Measurements from ENCODE around the gene OIP5.
"Not testable (repeated sequence)": the region's sequence is repeated elsewhere in the genome, so short reads cannot be mapped to it uniquely, and the experiment has no call there.

Gene OIP5

DNA sequence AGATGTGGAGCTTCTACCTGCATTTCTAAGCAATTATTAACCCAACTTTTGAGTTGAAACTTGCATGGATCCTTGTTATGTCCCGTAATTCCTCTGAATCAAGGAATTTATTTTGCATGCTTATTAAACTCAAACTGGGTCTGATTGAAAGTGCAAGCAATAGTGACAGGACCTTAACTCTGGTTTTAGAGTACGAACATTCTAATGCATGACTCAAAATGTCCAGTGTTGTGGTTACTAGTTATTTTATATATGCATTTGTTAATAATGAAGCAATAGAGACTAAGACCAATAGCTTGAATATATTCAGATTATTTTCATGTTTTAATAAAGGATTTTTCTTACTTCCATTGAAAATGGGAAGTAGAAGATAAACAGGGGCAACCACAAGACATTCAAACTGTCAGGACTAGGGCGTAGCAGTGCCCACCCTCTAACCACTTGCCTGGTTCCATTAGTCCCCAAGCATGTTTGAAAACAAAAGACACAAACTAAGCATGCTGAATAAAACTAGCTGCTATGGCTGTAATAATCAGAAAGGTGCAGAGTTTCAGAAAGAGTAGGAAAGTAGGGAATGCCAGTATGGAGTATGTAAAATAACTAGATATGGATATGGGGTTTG lies 28.1 kb downstream of the OIP5 start:
- no peak for DNase-seq (ENCODE audit: low read depth, low spot score)

DNA sequence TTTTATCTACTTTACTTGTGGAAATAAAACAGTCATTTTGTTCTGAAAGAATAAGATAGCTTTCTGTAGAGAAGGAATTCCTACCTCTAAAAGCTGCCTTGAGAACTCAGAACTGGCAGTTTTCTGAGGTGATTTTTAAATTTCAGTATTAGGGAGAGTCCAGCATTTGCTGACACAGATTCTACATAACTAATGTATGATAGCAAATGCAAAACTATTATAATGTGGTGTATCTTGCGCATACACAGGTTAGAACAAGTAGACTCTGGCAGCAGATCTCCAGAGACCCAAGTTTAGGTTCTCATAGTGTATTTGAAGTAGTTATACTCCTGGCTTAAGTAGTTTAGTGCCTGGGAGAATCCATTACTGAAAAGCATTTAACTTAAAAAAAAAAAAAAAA lies 30.8 kb downstream of the OIP5 start:
- no peak for DNase-seq (ENCODE audit: low read depth, low spot score)

- not testable (repeated sequence) for DNase-seq (ENCODE audit: low read depth, low spot score)
Measured at GRCh38 chr15:41301139-41301538, 31.3 kb downstream of the OIP5 start.

DNA sequence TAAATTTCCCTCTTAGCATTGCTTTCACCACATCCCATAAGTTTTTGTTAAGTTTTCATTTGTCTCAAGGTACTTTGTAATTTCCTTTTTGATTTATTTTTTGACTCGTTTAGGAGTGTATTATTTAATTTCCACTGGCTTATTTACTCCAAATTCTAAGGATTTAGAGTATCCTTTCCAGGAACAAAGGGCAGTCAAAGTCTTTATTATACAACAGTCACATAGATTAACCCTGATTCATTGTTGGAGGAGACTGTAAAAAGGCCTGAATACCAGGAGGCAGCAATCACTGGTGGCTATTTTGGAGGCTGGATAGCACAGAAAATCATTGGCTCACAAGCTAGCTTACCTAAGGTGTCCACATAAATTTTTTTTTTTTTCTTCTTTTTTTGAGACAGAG lies 39.9 kb downstream of the OIP5 start:
- DNase-seq (ENCODE audit: low read depth, low spot score), result no peak

- DNase-seq (ENCODE audit: low read depth, low spot score), result no peak
Measured at GRCh38 chr15:41291065-41291631, 41.2 kb downstream of the OIP5 start.

GRCh38 chr15:41289953-41290352 lies 42.4 kb downstream of the OIP5 start:
- DNase-seq (ENCODE audit: low read depth, low spot score), result no peak

DNA sequence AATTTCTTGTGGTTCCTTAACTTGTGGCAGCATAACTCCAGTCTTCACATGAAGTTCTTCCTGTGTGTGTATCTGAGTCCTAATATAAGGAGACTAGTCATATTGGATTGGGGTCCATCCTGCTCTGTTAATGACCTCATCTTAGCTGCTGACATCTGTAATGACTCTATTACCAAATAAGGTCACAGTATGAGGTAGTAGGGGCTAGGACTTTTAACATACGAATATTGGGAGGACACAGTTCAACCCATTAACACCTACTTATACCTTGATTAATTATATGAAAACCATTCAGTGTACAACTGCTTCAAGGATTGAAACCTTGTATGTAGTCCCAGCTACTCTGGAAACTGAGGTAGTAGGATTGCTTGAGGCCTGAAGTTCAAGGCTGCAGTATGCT lies 43.9 kb downstream of the OIP5 start:
- DNase-seq (ENCODE audit: low read depth, low spot score), result no peak

DNA sequence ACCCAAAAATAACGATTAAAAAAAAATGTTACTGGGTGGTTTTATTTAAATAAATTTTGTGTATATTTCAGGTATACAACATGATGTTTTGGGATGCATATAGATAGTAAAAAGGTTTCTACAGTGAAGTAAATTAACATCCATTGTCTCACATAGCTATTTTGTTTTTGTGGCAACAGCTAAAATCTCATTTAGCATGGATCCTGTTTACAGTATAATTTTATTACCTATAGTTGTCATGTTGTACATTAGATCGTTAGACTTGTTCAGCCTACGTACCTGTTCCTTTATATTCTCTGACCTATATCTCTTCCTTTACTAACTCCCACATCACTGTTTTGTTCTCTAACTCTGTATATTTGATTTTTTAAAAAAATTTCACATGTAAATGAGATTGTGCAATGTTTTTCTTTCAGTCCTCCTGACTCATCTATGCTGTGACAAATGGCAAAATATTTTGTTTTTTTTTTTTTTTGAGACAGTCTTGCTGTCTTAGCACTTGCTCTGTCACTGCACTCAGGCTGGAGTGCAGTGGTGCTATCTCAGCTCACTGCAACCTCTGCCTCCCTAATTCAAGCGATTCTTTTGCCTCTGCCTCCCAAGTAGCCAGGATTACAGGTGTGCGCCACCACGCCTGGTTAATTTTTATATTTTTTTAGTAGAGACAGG lies 45.6 kb downstream of the OIP5 start:
- no peak for DNase-seq (ENCODE audit: low read depth, low spot score)

- DNase-seq (ENCODE audit: low read depth, low spot score), result no peak
Measured at GRCh38 chr15:41285285-41285684, 47.1 kb downstream of the OIP5 start.

- no peak for DNase-seq (ENCODE audit: low read depth, low spot score)
Measured at GRCh38 chr15:41284427-41285177, 47.8 kb downstream of the OIP5 start.

DNA sequence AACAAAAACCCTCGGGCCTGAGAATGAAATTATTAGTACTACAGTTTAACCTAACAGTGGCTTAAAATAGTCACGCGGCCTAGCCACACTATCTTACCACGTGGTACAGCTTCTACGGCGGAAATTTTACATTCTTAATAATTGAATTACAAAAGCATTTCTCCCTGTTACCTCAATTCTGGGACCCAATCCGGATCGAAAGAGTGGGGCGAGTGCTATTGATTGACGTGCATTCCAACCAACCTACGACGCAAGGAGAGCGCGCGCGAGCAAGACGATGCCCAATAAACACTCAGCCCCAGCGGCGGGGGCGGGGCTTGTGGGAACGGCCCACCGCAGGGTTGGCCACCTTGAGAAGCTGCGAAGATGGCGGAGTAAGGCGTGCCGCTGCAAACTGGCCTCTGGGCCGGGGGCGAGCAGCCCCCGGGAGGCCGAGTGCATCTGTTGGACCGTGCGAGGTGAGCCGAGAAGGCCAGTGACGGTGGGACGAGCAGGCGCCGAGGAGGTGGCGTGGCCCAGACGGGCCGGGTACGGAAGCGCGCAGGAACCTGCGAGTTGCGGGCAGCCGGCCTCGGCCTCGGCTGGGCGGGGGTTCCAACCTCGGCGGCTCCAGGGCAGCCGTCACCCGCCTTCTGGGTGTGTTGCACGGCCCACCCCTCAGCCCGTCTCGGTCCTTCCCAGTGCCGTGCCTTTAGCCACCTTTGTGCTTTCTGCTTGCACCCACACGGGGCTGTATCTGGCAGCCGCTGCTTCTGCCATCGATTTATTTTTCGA lies 48.6 kb downstream of the OIP5 start:
- peak; percentile 97 for DNase-seq (ENCODE audit: low read depth, low spot score)

GRCh38 chr15:41282980-41283652 lies 49.3 kb downstream of the OIP5 start:
- not testable (repeated sequence) for DNase-seq (ENCODE audit: low read depth, low spot score)

DNA sequence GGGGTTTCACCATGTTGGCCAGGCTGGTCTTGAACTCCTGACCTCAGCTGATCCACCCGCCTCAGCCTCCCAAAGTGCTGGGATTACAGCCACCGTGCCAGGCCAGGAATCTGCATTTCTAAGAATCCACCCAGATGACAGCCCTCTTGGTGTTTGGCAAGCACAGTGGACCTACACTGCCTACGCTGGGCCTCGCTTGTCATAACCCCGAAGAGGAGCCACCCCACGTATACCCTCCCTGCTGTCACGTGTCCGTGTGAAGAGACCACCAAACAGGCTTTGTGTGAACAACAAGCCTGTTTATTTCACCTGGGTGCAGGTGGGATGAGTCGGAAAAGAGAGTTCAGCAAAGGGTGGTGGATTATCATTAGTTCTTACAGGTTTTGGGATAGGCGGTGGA lies 50.0 kb downstream of the OIP5 start:
- not testable (repeated sequence) for DNase-seq (ENCODE audit: low read depth, low spot score)

- DNase-seq (ENCODE audit: low read depth, low spot score), result peak; percentile 40
Measured at GRCh38 chr15:41281236-41281635, 51.2 kb downstream of the OIP5 start.

GRCh38 chr15:41279535-41280283 lies 52.7 kb downstream of the OIP5 start:
- DNase-seq (ENCODE audit: low read depth, low spot score), result no peak

DNA sequence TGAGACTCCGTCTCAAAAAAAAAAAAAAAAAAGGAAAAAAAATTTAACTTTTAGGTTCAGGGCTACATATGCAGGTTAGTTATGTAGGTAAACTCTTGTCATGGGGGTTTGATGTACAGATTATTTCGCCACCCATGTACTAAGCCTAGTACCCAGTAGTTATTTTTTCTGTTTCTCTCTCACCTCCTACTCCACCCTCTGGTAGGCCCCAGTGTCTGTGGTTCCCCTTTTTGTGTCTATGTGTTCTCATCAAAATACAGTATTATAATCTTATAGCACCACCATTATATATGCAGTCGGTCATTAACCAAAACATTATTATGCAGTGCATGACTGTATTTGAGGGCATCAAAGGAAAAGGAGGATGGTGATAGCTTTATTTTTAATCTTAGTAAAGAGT lies 54.1 kb downstream of the OIP5 start:
- DNase-seq (ENCODE audit: low read depth, low spot score), result no peak

GRCh38 chr15:41276831-41277230 lies 55.6 kb downstream of the OIP5 start:
- DNase-seq (ENCODE audit: low read depth, low spot score), result no peak

GRCh38 chr15:41269887-41270286 lies 62.5 kb downstream of the OIP5 start:
- no peak for DNase-seq (ENCODE audit: low read depth, low spot score)

DNA sequence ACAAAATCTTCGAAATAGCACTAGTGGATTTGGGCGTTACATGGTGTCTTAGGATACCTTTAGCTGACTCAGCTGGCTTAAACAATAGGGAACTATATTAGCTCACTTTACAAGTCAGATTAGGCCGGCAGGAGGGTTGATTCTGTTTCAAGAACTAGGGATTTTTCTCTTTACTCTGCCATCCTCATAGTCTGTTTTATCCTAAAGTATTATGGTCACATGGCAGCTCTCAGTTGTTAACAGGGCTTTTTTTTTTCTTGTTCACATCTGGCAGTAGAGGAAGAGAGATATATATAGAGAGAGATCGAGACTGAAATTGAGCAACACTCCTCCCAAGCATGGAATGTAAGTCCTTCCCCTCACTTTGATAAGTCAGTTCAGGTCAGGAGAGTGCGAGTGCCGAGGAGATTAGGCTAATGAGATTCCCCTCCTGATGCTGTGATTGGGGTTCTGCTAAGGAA lies 68.5 kb downstream of the OIP5 start:
- DNase-seq (ENCODE audit: low read depth, low spot score), result no peak

DNA sequence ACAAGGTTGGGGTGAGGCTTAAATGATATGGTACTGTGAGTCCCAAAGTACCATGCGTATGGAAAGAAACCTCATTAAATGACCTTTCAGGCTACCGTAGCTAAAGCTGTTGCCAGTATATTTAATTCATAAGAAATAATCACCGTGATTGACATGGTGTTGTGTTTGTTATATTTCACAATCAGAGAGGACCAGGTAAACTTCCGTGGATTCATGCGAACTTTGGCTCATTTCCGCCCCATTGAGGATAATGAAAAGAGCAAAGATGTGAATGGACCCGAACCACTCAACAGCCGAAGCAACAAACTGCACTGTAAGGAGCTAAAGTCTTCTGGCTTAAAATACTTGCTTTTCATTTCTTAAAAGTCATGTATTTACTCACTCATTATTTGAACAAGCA lies 69.8 kb downstream of the OIP5 start:
- DNase-seq (ENCODE audit: low read depth, low spot score), result no peak
